GM18519 (cell line): ENCODE measurements around the gene ZDHHC18.
"Not testable (repeated sequence)": the region's sequence is repeated elsewhere in the genome, so short reads cannot be mapped to it uniquely, and the experiment has no call there.

Source experiments
- ATAC-seq: cut with Tn5 transposase; IDR thresholded peaks from one replicate; pipeline ENCODE4 v1.9.1; 2021; ENCODE audit warnings: mild to moderate bottlenecking, moderate library complexity; ENCODE audit not compliant: unreplicated experiment, low FRiP score

The ZDHHC18 gene

DNA sequence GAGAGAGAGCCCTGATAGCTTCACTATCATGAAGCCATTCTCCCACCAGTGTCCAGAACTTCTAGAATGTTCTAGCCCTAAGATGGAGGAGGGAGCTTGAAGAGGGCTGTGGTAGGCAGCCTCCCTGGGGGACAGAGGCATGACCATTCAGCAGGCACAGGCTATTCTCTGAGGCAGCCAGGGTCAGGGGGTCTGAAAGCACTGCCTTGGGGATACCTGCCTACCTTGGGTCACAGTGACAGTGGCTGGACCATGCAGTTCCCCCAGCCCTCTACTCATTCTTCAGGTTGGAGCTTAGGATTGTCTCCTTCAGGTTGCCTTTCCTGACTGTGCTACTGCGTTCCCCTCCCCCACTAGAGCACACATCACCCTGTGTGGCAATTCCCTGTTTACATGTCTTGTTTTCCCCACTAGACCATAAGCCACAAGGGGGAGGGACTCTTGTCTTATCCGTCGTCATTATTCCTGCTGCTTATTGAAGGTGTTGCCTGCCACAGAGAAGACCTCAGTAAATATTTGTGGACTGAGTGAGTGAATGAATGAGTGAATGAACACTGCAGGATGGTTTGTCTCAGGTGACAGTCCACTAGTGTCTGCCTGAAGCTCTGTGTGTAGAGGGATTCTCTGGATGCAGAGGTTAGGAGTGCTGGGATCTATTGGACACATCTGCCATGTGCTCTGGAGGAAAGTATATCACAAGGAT lies 5.2 kb downstream of the ZDHHC18 start:
- no peak for ATAC-seq

DNA sequence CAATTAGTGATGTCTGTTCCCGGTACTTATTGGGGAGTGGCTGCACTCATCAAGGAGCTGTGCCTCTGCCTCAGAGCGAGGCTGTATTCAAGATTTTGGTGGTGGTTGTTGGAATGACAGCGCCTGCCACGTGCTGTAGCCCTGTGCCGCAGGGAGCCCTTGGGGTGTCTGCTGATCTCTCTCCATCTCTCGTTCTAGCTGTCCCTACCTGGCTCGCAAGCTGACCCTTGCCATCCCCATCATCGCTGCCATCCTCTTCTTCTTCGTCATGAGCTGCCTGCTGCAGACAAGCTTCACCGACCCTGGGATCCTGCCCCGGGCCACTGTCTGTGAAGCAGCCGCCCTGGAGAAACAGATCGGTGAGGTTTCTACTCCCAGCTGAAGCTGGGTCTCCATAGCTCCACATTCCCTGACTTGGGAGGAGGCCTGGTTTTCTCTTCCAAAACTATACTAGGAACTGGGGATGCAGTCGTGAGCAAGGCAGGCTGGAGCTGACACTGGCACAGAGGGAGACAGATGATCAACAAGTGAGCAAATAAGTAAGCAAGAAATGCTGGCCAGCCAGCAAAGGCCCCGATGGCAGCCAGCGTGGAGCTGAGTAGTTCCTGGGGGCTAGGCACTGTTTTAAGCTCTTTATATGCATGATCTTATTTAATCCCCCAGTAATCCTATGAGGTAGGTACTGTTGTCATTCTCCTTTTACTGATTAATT lies 5.9 kb downstream of the ZDHHC18 start:
- ATAC-seq: no peak

DNA sequence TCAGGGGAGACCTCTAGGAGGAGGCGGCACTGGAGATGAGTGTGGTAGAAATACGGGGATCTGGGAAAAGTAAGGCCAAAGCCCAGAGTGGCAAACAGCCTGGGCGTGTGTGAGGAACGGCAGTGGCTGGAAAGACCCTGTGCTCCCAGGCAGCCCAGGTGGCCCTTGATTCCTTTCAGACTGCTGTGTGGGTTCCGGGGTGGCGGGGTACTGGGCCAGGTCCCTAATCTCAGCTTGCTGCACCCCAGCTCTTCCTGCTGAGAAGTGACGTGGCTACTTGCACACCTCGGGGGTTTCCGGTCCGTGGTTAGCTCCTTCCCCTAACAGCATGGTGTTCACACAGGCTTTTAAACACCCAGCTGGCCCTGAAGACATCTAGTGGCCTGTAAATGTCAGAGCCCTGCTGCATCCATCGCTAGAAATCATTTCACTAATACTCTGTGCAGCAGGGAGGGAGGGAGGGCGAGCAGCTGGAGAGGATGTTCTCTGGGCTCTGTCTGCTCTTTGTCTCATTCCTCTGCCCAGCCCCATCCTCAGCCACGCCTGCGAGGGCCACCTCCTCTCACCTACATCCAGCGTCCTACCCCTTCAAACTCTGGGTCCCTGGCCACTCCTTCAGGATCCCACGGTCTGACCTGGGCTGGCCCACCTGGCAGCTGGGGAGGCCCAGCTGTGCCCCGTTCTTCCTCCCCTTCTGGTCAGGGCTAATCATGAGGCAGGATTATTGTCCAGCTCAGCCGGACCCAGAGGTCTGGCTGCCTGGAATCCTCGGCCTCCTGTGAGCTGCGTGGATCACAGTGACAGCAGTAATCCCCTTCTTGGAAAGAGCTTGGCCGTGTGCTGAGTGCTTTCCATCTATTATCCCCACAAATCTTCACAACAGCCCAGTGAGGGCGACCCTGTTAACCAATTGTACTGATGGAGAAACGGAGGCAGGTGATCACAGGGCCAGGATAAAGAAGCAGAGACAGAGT lies 7.2 kb downstream of the ZDHHC18 start:
- ATAC-seq: peak; percentile 52

DNA sequence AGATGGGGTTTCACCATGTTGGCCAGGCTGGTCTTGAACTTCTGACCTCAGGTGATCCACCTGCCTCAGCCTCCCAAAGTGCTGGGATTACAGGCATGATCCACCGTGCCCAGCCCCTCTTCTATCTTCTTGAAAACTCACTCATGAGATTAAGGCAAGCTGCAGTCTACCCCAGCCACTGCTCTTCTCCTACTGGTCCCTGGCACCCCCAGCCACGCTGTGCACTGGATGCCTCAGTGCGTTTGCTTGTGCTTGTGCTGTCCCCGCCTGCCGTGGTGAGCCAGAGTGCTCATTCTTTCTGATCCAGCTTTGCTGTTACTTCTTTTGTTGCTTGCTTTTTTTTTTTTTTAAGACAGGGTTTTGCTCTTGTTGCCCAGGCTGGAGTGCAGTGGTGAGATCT lies 11.2 kb downstream of the ZDHHC18 start:
- not testable (repeated sequence) for ATAC-seq

DNA sequence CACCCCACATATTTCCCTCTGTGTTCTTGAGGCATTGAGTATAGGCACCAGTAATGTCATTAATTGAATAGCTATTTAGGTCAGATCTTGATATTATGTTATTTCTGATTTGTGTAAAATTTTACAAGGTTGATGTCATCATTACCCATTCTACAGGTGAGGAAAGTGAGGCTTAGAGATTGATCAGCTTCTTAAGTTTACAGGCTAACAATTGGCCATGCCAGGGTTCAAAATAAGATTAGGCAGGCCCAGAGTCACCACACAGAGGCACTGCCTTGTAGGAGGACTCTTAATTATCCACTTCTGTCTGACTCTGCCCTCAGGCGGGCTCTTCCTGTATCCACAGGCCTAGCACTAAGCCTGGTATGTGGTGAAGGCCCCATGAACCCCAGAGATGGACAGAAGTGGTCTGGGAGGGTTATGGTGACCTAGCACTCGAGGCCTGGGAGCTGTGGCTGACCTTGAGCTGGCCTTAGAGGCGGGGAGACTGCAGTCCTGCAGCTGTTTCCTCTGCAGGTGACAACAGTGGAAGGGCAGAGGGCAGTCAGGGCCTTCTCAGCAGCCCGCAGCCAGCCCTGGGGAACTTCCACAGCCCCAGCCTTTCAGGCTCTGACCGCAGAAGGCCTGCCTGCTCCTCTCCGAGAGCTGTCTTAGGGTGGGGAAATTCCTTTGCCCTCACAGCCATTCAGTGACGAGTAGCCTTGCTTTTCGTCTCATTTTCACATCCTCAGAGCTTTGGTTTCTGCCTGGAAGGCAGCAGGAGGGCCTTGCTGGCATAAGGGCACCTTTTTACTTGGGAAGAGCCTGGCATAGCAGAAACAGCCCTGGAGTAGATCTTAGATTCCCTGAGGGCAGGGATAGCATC lies 12.2 kb downstream of the ZDHHC18 start:
- ATAC-seq: peak; percentile 74

DNA sequence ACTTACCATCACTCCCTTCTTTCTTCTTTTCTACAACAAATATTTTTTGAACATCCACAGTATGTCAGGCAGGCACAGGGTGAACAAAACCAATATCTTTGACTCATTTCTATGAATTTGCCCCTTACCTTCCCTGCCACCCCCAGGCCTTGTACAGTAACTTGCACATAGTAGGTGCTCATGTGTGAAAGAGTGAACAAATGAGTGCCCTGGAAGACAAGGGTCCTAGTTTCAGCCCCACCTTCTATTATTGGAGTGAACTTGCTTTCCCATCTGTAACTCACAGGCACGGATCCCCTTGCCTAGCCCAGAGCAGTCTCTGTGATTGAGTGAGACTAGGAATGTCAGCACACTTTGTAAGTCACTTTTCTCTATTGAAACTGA lies 12.8 kb downstream of the ZDHHC18 start:
- no peak for ATAC-seq

DNA sequence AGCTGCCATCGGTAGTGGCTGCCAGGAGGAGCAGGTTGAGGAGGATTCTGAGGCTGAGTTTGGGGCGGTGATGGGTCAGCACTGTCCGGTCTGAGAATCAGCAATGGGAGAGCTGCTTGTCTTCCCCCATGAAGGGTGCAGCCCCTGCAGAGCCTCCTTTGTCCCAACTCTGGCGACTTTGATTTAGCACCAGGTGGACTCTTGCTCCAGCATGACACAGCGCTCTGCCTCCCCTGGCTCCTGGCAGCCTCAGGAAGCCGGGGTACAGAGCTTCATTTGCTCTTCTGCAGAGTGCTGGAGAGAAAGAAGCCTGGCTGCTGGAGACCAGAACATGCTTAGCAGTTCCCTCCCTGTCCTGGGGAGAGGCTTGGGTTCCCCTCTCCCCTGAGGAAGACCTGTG lies 13.3 kb downstream of the ZDHHC18 start:
- ATAC-seq: no peak

DNA sequence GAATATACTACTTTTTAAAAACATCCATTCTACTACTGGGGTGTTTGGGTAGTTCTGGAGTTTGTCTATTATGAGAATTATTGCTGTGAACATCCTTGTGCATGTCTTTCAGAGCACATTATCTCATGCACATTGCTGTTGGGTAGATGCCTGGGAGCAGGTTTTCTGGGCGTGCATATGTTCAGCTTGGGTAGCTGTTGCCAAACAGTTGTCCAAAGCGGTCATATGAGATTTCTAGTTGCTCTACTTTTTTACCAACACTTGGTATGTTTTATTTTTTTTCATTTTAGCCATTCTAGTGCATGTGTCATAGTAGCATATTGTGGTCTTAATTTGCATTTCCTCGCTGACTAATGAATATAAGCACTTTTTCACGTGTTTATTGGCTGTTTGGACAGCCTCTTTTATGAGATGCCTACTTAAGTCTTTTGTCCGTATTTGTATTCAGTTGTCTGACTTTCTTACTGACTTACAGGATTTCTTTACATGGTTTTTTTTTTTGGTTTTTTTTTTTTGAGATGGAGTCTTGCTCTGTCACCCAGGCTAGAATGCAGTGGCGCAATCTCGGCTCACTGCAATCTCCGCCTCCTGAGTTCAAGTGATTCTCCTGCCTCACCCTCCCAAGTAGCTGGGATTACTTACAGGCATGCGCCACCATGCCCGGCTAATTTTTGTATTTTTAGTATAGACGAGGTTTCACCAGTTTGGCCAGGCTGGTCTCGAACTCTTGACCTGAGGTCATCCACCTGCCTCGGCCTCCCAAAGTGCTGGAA lies 18.1 kb downstream of the ZDHHC18 start:
- ATAC-seq: no peak

DNA sequence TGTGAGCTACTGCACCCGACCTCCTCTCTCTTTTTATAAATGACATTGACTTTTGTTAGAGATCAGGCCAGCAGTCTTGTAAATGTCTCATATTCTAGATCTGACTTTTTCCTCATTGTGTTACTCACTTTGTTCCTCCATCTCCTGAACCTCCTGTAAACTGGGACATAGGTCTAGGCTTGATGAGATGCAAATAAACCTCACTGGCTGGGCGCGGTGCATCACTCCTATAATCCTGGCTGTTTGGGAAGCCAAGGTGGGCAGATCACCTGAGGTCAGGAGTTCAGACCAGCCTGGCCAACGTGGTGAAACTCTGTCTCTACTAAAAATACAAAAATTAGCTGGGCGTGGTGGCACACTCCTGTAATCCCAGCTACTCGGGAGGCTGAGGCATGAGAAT lies 21.3 kb downstream of the ZDHHC18 start:
- not testable (repeated sequence) for ATAC-seq

DNA sequence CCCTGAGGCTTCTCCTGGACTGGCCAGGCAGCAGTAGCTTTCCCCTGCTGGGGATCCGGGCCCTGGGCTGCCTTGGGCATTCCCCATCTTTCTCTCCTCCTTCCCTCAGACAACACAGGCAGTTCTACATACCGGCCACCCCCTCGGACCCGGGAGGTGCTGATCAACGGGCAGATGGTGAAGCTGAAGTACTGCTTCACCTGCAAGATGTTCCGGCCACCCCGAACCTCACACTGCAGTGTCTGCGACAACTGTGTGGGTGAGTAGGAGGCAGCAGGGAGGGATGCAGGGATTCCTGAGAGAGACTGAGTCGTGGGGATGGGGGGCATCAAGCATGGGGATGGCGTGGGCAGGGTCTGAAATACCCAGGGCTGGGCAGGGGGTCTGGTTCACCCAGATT lies 22.0 kb downstream of the ZDHHC18 start:
- ATAC-seq: no peak

DNA sequence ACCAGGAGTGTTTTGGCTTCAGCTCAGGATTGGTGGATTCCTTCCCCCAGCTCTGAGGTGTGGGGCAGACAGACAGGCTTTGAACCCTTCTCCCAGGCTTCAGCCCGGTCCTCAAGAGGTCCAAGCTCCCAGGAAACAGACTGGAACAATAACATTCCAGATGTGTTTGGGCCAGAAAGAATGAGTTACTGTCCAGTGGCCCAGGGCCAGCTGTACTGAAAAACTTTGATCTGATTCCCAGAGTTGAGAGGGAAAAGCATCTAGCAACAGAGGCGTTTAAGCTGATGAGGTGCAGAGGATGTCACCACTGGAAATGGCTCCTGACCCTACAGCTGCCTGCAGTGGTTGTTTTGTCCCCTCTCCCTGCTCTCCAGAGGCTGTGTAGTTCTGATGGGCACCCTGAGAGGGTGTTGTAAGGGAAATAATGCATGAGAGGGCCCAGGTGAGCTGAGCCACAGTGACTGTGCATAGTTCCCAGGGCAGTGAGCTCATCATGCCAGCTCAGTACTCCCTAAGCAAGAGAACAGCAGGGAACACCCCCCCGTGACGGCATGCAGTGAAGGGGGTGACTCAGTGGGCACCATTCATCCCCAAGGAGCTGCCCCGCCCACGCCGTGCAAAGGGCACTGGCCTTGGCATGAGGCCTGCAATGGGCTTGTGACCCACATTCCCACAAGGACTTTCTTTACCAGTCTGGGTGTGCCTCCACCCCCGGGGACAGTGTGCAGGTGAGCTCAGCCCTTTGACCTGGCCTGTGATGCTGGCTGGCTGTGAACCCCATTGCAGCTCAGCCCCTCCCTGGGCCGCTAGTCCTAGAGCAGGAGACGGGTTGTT lies 22.7 kb downstream of the ZDHHC18 start:
- no peak for ATAC-seq

DNA sequence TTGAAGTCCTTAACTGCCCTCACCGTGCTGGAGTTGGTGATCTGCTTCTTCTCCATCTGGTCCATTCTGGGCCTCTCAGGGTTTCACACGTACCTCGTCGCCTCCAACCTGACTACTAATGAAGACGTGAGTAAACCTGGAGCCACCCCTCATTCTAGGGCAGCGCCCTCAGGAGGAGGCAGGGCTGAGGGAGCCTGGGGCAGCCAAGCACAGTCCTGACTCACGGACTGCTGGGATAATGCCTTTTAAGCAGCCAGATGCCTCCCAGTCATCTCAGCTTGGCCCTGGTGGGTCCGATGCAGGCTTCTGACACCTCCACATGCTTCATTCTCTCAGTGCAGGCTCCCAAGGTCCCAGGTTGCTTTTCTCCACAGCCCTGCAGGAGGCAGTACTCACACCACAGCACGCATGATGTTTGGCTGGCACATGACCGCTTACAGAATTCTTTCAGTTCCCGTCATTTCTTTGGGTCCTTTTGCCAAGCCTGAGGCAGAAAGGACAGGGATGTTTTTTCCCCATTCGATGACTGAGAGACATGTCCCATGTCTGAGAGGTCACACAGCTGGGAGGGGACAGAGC lies 24.7 kb downstream of the ZDHHC18 start:
- no peak for ATAC-seq

DNA sequence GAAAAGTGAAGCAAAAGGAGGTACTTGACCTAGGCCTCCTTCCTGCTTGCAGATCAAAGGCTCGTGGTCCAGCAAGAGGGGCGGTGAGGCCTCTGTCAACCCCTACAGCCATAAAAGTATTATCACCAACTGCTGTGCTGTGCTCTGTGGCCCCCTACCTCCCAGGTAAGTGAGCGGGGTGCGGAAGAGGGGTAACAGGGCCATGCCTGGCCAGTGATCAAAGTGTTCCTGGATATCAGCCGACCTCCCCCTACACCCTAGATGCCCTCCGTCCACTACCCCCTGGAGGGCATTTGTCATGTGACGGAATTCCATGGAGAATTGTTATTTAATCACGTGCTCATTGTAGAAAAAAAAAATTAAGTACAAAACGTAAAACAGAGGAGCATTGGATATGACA lies 26.2 kb downstream of the ZDHHC18 start:
- ATAC-seq: no peak

DNA sequence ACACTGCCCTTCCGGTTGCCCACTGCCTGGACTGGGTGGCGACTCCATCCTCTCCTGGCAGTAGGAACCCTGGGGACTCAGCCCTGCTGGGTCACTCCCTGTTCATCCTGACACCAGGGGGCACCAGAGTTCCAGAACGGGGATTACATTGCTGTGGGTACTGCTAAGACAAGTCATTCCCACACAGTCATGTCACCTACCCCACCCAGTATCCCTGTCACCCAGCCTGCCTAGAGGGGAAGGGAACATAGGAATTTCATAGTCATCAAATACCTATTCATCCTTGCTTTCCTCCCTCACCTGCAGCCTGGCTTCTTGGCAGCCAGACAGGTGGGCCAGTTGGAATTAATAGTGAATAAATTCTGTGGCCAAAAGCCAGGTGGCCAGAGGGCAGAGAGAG lies 26.7 kb downstream of the ZDHHC18 start:
- ATAC-seq: no peak

DNA sequence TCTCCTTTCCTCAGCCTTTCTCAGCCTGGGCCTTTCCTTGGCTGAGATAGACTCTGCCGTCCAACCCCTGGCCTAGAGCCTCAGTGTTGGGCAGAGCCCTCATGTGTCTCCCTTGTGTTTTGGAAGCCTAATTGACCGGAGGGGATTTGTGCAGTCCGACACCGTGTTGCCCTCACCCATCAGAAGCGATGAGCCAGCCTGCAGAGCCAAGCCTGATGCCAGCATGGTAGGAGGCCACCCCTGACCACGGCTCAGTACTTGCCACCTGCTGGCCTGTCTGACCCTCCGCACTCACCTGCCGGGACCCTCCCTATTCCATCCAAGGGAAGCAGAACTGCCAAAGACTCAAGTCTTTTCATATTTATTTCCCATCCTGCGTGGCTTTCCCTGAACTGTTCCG lies 27.1 kb downstream of the ZDHHC18 start:
- no peak for ATAC-seq

DNA sequence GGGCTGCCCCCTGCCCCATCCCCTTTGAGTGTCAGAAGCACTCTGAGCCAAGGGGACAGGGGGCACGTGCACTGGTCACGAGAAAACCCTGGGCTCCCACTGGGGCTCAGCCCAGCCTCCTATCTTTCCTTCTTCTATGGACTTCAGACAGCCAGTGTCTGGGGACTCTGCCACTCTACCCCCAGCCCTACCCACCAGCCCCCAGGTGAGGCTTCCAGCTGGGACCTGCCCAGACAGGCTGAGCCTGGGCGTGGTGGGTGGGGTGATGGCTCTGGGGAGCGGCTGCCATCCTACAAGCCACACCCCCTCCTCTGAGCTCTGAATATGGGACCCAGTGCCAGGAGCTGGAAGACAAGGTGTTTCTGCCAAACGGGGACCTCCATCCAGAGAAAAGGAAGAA lies 28.4 kb downstream of the ZDHHC18 start:
- ATAC-seq: no peak

DNA sequence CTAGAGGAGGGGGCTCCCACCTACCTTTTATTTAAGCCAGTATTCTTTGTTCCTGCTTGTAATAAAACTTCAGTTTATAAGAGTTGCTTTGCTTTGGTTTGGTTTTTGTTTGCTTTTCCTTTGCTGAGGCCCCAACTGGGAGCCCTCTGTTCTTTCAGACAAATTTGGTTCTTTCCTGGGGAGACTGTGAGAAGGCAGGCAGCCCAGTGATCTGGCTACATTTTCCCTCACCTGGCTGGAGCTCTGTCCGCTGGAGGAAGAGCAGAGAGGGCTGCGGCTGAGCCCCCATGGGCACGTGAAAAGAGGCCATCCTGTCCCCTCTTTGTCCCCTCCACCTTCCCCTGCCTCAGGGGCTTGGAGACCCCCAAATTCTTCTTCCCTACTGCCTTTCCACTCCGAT lies 29.1 kb downstream of the ZDHHC18 start:
- no peak for ATAC-seq

DNA sequence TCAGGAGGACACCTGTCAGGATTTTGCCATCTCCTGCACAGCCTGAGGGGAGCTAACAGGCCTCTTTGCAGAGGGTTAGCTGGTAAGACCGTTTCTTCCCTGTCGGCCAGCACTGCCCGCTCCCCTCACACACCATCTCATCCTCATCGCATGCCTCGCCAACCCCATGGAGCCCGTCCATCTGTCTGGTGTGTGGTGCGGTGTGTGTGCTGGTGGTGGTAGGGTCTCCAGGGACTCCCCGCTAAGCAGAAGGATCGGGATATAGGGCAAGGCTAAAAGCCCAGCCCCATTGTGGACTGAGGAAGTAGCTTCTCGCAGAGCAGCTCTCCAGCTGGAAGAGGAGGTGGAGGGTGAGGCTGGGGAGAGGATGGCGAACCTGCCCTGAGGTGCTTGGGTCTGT lies 29.7 kb downstream of the ZDHHC18 start:
- no peak for ATAC-seq
